ENCODE measurements around the gene EMP3.

DNA sequence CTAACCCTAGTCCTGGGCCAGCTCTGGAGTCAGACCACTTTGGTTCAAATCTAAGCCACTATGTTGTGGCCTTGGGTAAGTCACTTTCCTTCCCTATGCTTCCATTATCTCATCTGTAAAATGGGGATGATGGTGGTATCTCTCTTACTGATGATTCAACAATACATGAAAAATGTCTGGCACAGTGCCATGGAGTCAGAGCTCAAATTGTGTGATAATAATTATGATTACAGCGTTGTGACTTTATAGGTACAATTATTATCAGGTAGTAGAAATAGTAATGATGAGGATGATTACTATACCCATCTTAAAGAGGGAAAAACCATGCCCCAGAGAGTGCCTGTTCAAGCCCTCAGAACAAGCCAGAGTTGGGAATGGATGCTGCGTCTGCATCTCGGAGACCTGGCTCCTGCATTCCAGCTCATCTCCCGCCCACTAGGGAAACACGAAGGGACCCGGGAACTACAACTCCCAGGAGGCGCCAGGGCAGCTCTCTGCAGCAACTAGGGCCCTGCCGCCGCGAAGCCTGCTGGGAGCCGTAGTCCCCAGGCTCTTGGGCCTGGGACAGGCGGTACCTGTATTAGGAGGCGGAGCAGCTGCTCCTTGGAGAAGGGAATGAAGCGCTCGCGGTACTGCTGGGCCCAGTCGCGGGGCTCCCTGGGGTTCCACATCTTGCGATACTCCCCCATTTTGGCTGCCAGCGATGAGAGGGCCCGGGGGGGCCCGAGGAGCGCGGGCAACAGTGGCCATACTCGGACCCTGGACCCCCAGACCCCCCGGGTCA, 37.6 kb downstream of the EMP3 start:
- TF ChIP-seq CTCF (conservative IDR thresholded peaks at IDR 0.05) (no peak), ZFX (IDR thresholded peaks at IDR 0.05) (peak; percentile 54; the same call in 1 of the 2 replicates)

Measured in C4-2B (cell line).